K562 (cell line): Measurements from ENCODE around the gene ADK.

ENCODE experiments used
- ATF4 ChIP-seq: fragments of 450-650 bp; formaldehyde crosslinking; IDR thresholded peaks from 2 replicates; pipeline ENCODE4 v1.4.0; 2022; ENCODE audit warnings: mild to moderate bottlenecking, moderate library complexity
- CTCF ChIP-seq, 3 experiments: IDR thresholded peaks in 2 of 3; conservative IDR thresholded peaks in 1 of 3; 2 replicates each; pipeline ENCODE4 v1.5.1; 2011 to 2012; ENCODE audit warnings: low read length in 3 of 3, mild to moderate bottlenecking in 3 of 3, control low read depth in 2 of 3, improper control_type of control experiment in 1 of 3, inconsistent platforms in 1 of 3, low read depth in 1 of 3, mixed read lengths in 1 of 3, moderate library complexity in 1 of 3; ENCODE audit not compliant: insufficient read depth in 2 of 3
- E2F8 ChIP-seq: fragments of 450-650 bp; IDR thresholded peaks from 2 replicates; pipeline ENCODE4 v1.7.1; 2018; ENCODE audit warnings: mild to moderate bottlenecking, low read depth; ENCODE audit not compliant: partially characterized antibody
- ELF1 ChIP-seq: fragments of 200-800 bp; sonication (Bioruptor generic); IDR thresholded peaks from 2 replicates; pipeline ENCODE4 v1.6.1; 2016; ENCODE audit warnings: missing genetic modification characterization, missing compliant biosample characterization
- EP300 ChIP-seq: IDR thresholded peaks from 2 replicates; pipeline ENCODE4 v1.6.1; 2012; ENCODE audit warnings: low read length, improper control_type of control experiment
- EZH2 ChIP-seq: IDR thresholded peaks from 2 replicates; pipeline ENCODE4 v1.6.1; 2012; ENCODE audit warnings: low read depth, mild to moderate bottlenecking, inconsistent platforms, low read length, borderline replicate concordance
- HBP1 ChIP-seq: fragments of 450-650 bp; formaldehyde crosslinking; IDR thresholded peaks from 2 replicates; pipeline ENCODE4 v1.4.0; 2022; ENCODE audit warnings: missing genetic modification characterization
- PHB ChIP-seq: fragments of 250-450 bp; sonication (Bioruptor Pico); IDR thresholded peaks from 2 replicates; pipeline ENCODE4 v1.5.0; 2021
- TEAD4 ChIP-seq, 2 experiments: sonication (generic) in 1 of 2; formaldehyde crosslinking in 1 of 2; IDR thresholded peaks; 2 replicates each; pipeline versions ENCODE4 v1.6.1 to v1.8.0; 2012 to 2022; ENCODE audit warnings: borderline replicate concordance in 1 of 2, inconsistent platforms in 1 of 2, low read length in 1 of 2, mild to moderate bottlenecking in 1 of 2, missing genetic modification reagents in 1 of 2
- TF ChIP-seq, protein P1 (sequence below), 2 experiments: fragments of 150-350 bp in 1 of 2; IDR thresholded peaks; 2 replicates each; pipeline ENCODE4 v1.6.1; 2012 to 2016; ENCODE audit warnings: low read depth in 2 of 2, low read length in 2 of 2, mild to moderate bottlenecking in 1 of 2, moderate library complexity in 1 of 2
- TF ChIP-seq, protein P2 (sequence below), 2 experiments: fragments of 450-650 bp; formaldehyde crosslinking in 1 of 2; IDR thresholded peaks; 2 replicates each; pipeline versions ENCODE4 v1.4.0 to v1.6.1; 2014 to 2020; ENCODE audit warnings: mild to moderate bottlenecking in 2 of 2, borderline replicate concordance in 1 of 2, low read depth in 1 of 2

GRCh38 chr10:74500816-74501215, 349.8 kb downstream of the ADK start:
- TF ChIP-seq, protein P1, sequence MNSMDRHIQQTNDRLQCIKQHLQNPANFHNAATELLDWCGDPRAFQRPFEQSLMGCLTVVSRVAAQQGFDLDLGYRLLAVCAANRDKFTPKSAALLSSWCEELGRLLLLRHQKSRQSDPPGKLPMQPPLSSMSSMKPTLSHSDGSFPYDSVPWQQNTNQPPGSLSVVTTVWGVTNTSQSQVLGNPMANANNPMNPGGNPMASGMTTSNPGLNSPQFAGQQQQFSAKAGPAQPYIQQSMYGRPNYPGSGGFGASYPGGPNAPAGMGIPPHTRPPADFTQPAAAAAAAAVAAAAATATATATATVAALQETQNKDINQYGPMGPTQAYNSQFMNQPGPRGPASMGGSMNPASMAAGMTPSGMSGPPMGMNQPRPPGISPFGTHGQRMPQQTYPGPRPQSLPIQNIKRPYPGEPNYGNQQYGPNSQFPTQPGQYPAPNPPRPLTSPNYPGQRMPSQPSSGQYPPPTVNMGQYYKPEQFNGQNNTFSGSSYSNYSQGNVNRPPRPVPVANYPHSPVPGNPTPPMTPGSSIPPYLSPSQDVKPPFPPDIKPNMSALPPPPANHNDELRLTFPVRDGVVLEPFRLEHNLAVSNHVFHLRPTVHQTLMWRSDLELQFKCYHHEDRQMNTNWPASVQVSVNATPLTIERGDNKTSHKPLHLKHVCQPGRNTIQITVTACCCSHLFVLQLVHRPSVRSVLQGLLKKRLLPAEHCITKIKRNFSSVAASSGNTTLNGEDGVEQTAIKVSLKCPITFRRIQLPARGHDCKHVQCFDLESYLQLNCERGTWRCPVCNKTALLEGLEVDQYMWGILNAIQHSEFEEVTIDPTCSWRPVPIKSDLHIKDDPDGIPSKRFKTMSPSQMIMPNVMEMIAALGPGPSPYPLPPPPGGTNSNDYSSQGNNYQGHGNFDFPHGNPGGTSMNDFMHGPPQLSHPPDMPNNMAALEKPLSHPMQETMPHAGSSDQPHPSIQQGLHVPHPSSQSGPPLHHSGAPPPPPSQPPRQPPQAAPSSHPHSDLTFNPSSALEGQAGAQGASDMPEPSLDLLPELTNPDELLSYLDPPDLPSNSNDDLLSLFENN (IDR thresholded peaks at IDR 0.05; ENCODE audit: low read depth in 2 of 2, low read length in 2 of 2), result no peak
- TF ChIP-seq EZH2, result no peak
- TF ChIP-seq PHB (CRISPR knock-in tag), result no peak
- TF ChIP-seq TEAD4 (IDR thresholded peaks at IDR 0.05; ENCODE audit: low read length), result no peak
- TF ChIP-seq TEAD4 (CRISPR knock-in tag; IDR thresholded peaks at IDR 0.05; ENCODE audit: borderline replicate concordance), result no peak
- TF ChIP-seq E2F8, result no peak
- TF ChIP-seq CTCF (IDR thresholded peaks at IDR 0.05 in 2 of 3, conservative IDR thresholded peaks at IDR 0.05 in 1 of 3; ENCODE audit: insufficient read depth in 2 of 3, low read depth in 1 of 3, low read length in 3 of 3), result no peak
- no peak for TF ChIP-seq HBP1
- TF ChIP-seq ATF4 (CRISPR knock-in tag), result no peak
- TF ChIP-seq, protein P2, sequence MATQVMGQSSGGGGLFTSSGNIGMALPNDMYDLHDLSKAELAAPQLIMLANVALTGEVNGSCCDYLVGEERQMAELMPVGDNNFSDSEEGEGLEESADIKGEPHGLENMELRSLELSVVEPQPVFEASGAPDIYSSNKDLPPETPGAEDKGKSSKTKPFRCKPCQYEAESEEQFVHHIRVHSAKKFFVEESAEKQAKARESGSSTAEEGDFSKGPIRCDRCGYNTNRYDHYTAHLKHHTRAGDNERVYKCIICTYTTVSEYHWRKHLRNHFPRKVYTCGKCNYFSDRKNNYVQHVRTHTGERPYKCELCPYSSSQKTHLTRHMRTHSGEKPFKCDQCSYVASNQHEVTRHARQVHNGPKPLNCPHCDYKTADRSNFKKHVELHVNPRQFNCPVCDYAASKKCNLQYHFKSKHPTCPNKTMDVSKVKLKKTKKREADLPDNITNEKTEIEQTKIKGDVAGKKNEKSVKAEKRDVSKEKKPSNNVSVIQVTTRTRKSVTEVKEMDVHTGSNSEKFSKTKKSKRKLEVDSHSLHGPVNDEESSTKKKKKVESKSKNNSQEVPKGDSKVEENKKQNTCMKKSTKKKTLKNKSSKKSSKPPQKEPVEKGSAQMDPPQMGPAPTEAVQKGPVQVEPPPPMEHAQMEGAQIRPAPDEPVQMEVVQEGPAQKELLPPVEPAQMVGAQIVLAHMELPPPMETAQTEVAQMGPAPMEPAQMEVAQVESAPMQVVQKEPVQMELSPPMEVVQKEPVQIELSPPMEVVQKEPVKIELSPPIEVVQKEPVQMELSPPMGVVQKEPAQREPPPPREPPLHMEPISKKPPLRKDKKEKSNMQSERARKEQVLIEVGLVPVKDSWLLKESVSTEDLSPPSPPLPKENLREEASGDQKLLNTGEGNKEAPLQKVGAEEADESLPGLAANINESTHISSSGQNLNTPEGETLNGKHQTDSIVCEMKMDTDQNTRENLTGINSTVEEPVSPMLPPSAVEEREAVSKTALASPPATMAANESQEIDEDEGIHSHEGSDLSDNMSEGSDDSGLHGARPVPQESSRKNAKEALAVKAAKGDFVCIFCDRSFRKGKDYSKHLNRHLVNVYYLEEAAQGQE (IDR thresholded peaks at IDR 0.05; ENCODE audit: borderline replicate concordance), result no peak
- TF ChIP-seq, protein P2 (CRISPR knock-in tag; IDR thresholded peaks at IDR 0.05; ENCODE audit: low read depth), result no peak
- TF ChIP-seq EP300, result no peak
- TF ChIP-seq ELF1, result no peak
